HepG2 (cell line): ENCODE results near the gene MAGEA1. TPM values are rescaled to one million over a fixed set of nuclear protein-coding genes. Genes with fewer than 3 reads are reported as not detected.

Experiments used
- ATAC-seq: fragments of 200-7000 bp; cut with Tn5 transposase; 3 replicates; pipeline ENCODE4 v1.9.1; 2020; ENCODE audit warnings: mild to moderate bottlenecking, moderate library complexity
- BruUV-seq: library from RNA; stranded (reverse); fragments of 400-500 nt; replicated peaks from 2 replicates; lab custom pipeline; 2021; lab: Mats Ljungman, UMichigan
- CTCF ChIA-PET: fragments of 300-600 bp; formaldehyde crosslinking; extraction: SDS; loops from one replicate; lab custom pipeline; 2021; ENCODE audit warnings: low total read pairs, inconsistent platforms, low intra/inter-chr PET ratio; lab: Yijun Ruan, JAX
- POLR2A ChIA-PET: fragments of 350-600 bp; sonication (Branson Sonifier 250); formaldehyde crosslinking; loops from one replicate; lab custom pipeline; 2020; ENCODE audit warnings: antibody characterized with exemption, inconsistent platforms; lab: Yijun Ruan, JAX
- DNase-seq: peaks from one replicate; pipeline ENCODE4 v3.0.0-alpha.2; 2015; ENCODE audit warnings: low spot score
- FAIRE-seq: peaks from 3 replicates; lab custom pipeline; 2011; peaks lifted over from hg19 to GRCh38; lab: Jason Lieb, UNC
- H2AFZ ChIP-seq: one replicate; pipeline ENCODE4 v1.6.1; 2011; ENCODE audit warnings: low read length, inconsistent platforms
- H3K27ac ChIP-seq: fragments of 300-600 bp; 3 replicates; pipeline ENCODE4 v1.8.0; 2011; ENCODE audit warnings: mixed run types, mild to moderate bottlenecking, mixed read lengths, low read length, inconsistent platforms; ENCODE audit not compliant: insufficient read depth; ENCODE audit errors: extremely low read length
- H3K27me3 ChIP-seq, 2 experiments: fragments of 200-600 bp in 1 of 2; 2 replicates in 1 of 2; 3 replicates in 1 of 2; pipeline versions ENCODE4 v1.6.0 to v1.8.0; 2011; ENCODE audit warnings: low read length in 2 of 2, mild to moderate bottlenecking in 2 of 2, moderate library complexity in 2 of 2, inconsistent platforms in 1 of 2; ENCODE audit not compliant: insufficient read depth in 2 of 2, control insufficient read depth in 1 of 2
- H3K36me3 ChIP-seq, 2 experiments: fragments of 200-600 bp in 1 of 2; replicated peaks in 1 of 2; 2 replicates in 1 of 2; 3 replicates in 1 of 2; pipeline versions ENCODE4 v1.5.1 to v1.8.0; 2011; ENCODE audit warnings: low read length in 2 of 2, inconsistent platforms in 1 of 2; ENCODE audit not compliant: insufficient read depth in 2 of 2, control insufficient read depth in 1 of 2
- H3K4me1 ChIP-seq: 2 replicates; pipeline ENCODE4 v1.5.1; 2012; ENCODE audit warnings: low read length, inconsistent platforms; ENCODE audit not compliant: insufficient read depth
- H3K4me2 ChIP-seq: 2 replicates; pipeline ENCODE4 v1.6.0; 2011; ENCODE audit warnings: low read depth, low read length, inconsistent platforms
- H3K4me3 ChIP-seq, 3 experiments: fragments of 200-600 bp in 1 of 3; sonication (generic), shearing (Covaris generic) in 1 of 3; replicated peaks in 1 of 3; 2 replicates each; pipeline ENCODE4 v1.5.1; 2011 to 2016; ENCODE audit warnings: low read length in 3 of 3, inconsistent platforms in 2 of 3, low read depth in 2 of 3, mild to moderate bottlenecking in 2 of 3, control low read depth in 1 of 3, mixed read lengths in 1 of 3; ENCODE audit not compliant: insufficient read depth in 1 of 3
- H3K79me2 ChIP-seq: one replicate; pipeline ENCODE4 v1.6.1; 2011; ENCODE audit warnings: low read length, inconsistent platforms; ENCODE audit not compliant: insufficient read depth
- H3K9ac ChIP-seq: 2 replicates; pipeline ENCODE4 v1.6.0; 2011; ENCODE audit warnings: mild to moderate bottlenecking, low read depth, low read length, inconsistent platforms; ENCODE audit not compliant: insufficient read depth
- H3K9me3 ChIP-seq: 2 replicates; pipeline ENCODE4 v1.5.1; 2012; ENCODE audit warnings: mild to moderate bottlenecking, low read length
- H4K20me1 ChIP-seq: 2 replicates; pipeline ENCODE4 v1.6.0; 2011; ENCODE audit warnings: inconsistent platforms, mild to moderate bottlenecking, low read length, moderate library complexity; ENCODE audit not compliant: insufficient read depth
- CCAR2 ChIP-seq: fragments of 200-400 bp; formaldehyde crosslinking; optimal IDR thresholded peaks from 2 replicates; pipeline ENCODE3; 2018; ENCODE audit warnings: low read depth, mild to moderate bottlenecking, low read length, moderate library complexity
- FOXA3 ChIP-seq: IDR thresholded peaks from 2 replicates; pipeline ENCODE4 v1.6.1; 2016; ENCODE audit warnings: missing genetic modification reagents, missing compliant biosample characterization
- FOXM1 ChIP-seq: sonication (generic); formaldehyde crosslinking; IDR thresholded peaks from 2 replicates; pipeline ENCODE4 v1.5.0; 2020; ENCODE audit warnings: missing genetic modification reagents
- GABPA ChIP-seq, 2 experiments: IDR thresholded peaks; 2 replicates each; pipeline ENCODE4 v1.6.1; 2011 to 2016; ENCODE audit warnings: low read depth in 2 of 2, low read length in 1 of 2, missing biosample characterization in 1 of 2, missing genetic modification characterization in 1 of 2
- KLF9 ChIP-seq: IDR thresholded peaks from 2 replicates; pipeline ENCODE4 v1.6.1; 2016; ENCODE audit warnings: low read depth
- TBX3 ChIP-seq: fragments of 450-650 bp; IDR thresholded peaks from 2 replicates; pipeline ENCODE4 v1.6.1; 2017; ENCODE audit warnings: antibody characterized with exemption, mild to moderate bottlenecking, inconsistent platforms, borderline replicate concordance
- ZFP90 ChIP-seq: sonication (generic); formaldehyde crosslinking; IDR thresholded peaks from 2 replicates; pipeline ENCODE4 v1.8.0; 2022; ENCODE audit warnings: missing genetic modification reagents, mild to moderate bottlenecking, inconsistent platforms, borderline replicate concordance
- ZNF383 ChIP-seq: sonication (generic); formaldehyde crosslinking; IDR thresholded peaks from 2 replicates; pipeline ENCODE4 v1.4.0; 2020; ENCODE audit warnings: missing genetic modification reagents, mild to moderate bottlenecking, borderline replicate concordance
- ZNF709 ChIP-seq: sonication (generic); formaldehyde crosslinking; IDR thresholded peaks from 2 replicates; pipeline ENCODE4 v1.5.0; 2020; ENCODE audit warnings: mild to moderate bottlenecking, missing genetic modification reagents
- WGBS: methylation state at CpG from one replicate; pipeline ENCODE4 v1.1.6; 2017; ENCODE audit warnings: low lambda C conversion rate; 5-methylcytosine and 5-hydroxymethylcytosine counted together
- in situ Hi-C: cut with HindIII; loops from 2 replicates; pipeline ENCODE4 v1.10.0; 2017; ENCODE audit warnings: low pct_unique_long_range_greater_than_20kb; ENCODE audit not compliant: extremely low pct_ligation_motif_present
- intact Hi-C: fragments of 100-400 bp; cut with micrococcal nuclease; formaldehyde crosslinking; loops from one replicate; pipeline ENCODE4 v1.10.0; 2022; ENCODE audit not compliant: unreplicated experiment
- polyA plus RNA-seq, 8 experiments: library from polyadenylated mRNA; depleted of rRNA in 3 of 8; stranded (reverse) in 7 of 8; unstranded in 1 of 8; fragments of >200 nt; fragmentation: Illumina TruSeq in 4 of 8; extraction: Trizol in 4 of 8; gene quantifications; 2 replicates each; pipeline versions ENCODE4 v1.2.1 to v1.2.3, GENCODE V29; 2011 to 2016; ENCODE audit warnings: low read depth in 4 of 8, missing spikeins in 1 of 8, mixed read lengths in 1 of 8; ENCODE audit not compliant: insufficient read depth in 1 of 8
- total RNA-seq, 5 experiments: library from RNA; depleted of rRNA; stranded (reverse); fragments of >200 nt; fragmentation: Illumina TruSeq; extraction: Trizol; gene quantifications; 2 replicates each; pipeline ENCODE4 v1.2.3, GENCODE V29; 2016; ENCODE audit warnings: low read depth in 1 of 5
- TF ChIP-seq, protein P1 (sequence below): sonication (generic); formaldehyde crosslinking; IDR thresholded peaks from 2 replicates; pipeline ENCODE4 v1.4.0; 2020; ENCODE audit warnings: missing genetic modification reagents

Gene MAGEA1
- total and polyA plus RNA-seq, 2 of the 13 experiments (the other 11 are each of a cell fraction or from before 2014, with no cell fraction given) = not detected

DNA sequence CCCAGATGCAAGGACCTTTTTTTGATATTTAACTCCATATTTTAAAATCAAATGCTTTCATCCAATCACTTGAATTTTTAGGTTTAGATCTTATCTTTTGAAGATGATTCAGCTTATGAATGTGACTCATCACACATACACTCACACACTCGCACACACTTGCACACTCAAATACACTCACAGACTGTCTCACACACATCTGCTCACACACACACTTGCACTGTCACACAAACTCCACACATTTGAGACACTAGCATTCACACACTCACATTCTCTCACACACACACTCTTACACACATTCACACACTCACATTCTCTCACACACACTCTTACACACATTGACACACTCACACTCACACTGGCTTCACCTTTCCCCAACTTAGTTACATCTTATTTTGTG lies 37.8 kb downstream of the MAGEA1 start:
- H2AFZ ChIP-seq = no peak overlapping the region
- no peak for FAIRE-seq

DNA sequence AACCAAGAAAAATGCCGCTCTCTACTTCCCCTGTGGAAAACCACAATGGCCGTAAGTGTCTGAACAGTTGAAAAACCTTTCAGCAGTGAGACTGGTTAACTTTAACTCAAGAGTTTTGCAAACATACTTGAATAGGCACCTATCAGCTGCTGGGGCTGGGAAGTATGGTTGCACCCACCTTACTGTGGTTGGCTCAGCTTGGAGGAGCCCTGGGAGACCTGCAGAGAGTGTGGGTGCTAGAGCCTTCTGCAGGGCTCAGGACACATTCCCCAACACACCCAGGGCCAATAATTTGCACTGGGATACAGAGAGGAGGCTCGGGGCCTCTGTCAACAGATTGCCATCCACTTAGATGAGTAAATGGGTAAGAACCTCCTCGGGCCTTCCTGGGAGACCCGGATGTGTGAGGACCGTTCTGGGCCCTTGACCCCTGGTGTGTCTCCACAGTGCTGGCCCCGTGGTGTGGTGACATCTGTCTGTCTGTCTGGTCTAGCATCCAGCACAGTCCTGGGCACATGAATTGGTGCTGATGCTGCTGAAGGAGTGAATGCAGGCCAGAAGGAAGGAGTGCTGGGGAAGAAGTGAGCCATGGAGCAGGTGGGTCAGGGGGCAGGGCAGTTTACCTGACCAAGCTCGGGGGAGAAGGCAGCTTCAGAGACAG lies 46.5 kb downstream of the MAGEA1 start:
- TF ChIP-seq ZNF709 (no peak), GABPA (IDR thresholded peaks at IDR 0.05; ENCODE audit: low read depth, low read length) (no peak), GABPA (CRISPR knock-in tag; IDR thresholded peaks at IDR 0.05; ENCODE audit: low read depth) (no peak), ZFP90 (no peak), CCAR2 (no peak), KLF9 (CRISPR knock-in tag) (no peak), ZNF383 (CRISPR knock-in tag) (no peak), FOXM1 (CRISPR knock-in tag) (no peak), FOXA3 (CRISPR knock-in tag) (no peak)
- TF ChIP-seq, protein P1, sequence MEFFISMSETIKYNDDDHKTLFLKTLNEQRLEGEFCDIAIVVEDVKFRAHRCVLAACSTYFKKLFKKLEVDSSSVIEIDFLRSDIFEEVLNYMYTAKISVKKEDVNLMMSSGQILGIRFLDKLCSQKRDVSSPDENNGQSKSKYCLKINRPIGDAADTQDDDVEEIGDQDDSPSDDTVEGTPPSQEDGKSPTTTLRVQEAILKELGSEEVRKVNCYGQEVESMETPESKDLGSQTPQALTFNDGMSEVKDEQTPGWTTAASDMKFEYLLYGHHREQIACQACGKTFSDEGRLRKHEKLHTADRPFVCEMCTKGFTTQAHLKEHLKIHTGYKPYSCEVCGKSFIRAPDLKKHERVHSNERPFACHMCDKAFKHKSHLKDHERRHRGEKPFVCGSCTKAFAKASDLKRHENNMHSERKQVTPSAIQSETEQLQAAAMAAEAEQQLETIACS (CRISPR knock-in tag) = no peak
- no TSS peak for BruUV-seq
- H2AFZ ChIP-seq = no peak overlapping the region
- in situ Hi-C loops = no loop called here
- ATAC-seq (no peak), DNase-seq (no peak), FAIRE-seq (no peak)
- peaks cover 12% of the 10 kb centered on the region; the same call in 1 of the 2 replicates for H3K4me1 ChIP-seq
- no peaks in the 10 kb centered on the region for H3K79me2 ChIP-seq
- CTCF ChIA-PET = no interaction called here
- H3K9ac ChIP-seq = no peak overlapping the region
- intact Hi-C loops = no loop called here
- H3K4me3 ChIP-seq = no peak overlapping the region
- POLR2A ChIA-PET = no interaction called here
- H3K9me3 ChIP-seq = no peaks in the 10 kb centered on the region
- H3K4me2 ChIP-seq = no peak overlapping the region
- H4K20me1 ChIP-seq = no peaks in the 10 kb centered on the region
- WGBS = 2% methylated on average over 4 of the region's 8 CpGs
- H3K27me3 ChIP-seq = no peaks in the 10 kb centered on the region
- no peaks in the 10 kb centered on the region for H3K36me3 ChIP-seq
- H3K27ac ChIP-seq = no peak overlapping the region

More for the DNA sequence above, 37.8 kb downstream of the MAGEA1 start:
- Histone ChIP-seq H3K9me3 (no peaks in the 10 kb centered on the region), H3K4me2 (no peak overlapping the region), H4K20me1 (no peaks in the 10 kb centered on the region), H3K4me3 (no peak overlapping the region), H3K27ac (no peak overlapping the region), H3K79me2 (no peaks in the 10 kb centered on the region), H3K27me3 (no peaks in the 10 kb centered on the region), H3K36me3 (no peaks in the 10 kb centered on the region), H3K9ac (no peak overlapping the region), H3K4me1 (peaks cover 7% of the 10 kb centered on the region; the same call in 1 of the 2 replicates)
- 48% methylated on average over 1 of the region's 1 CpG for WGBS
- in situ Hi-C loops = no loop called here
- BruUV-seq = no TSS peak
- ChIA-PET CTCF (no interaction called here), POLR2A (no interaction called here)
- TF ChIP-seq TBX3 = no peak
- DNase-seq (no peak), ATAC-seq (no peak)
- intact Hi-C loops = no loop called here
